Astrocyte of the cerebellum (primary cell): ENCODE measurements around the gene IL4R.
A peak's percentile ranks its signal among the peaks of the same experiment; 100 is the strongest.

Experiments
- DNase-seq: peaks from one replicate; pipeline ENCODE4 v3.0.0-alpha.2; 2011; ENCODE audit warnings: low read depth
- H3K4me3 ChIP-seq: 2 replicates; pipeline ENCODE4 v1.5.1; 2011; ENCODE audit warnings: mild to moderate bottlenecking, low read depth, low read length, moderate library complexity
- CTCF ChIP-seq: IDR thresholded peaks from 2 replicates; pipeline ENCODE4 v1.5.1; 2012; ENCODE audit warnings: low read length, low read depth, moderate library complexity, mild to moderate bottlenecking; ENCODE audit errors: missing control alignments
- in situ Hi-C: cut with HindIII; loops from 2 replicates; pipeline ENCODE4 v1.10.0; 2017; ENCODE audit warnings: low sequenced_read_pairs

IL4R gene

GRCh38 chr16:27330542-27330941 is 16.8 kb downstream of the IL4R start:
- DNase-seq = peak; percentile 97
- TF ChIP-seq CTCF = no peak
- in situ Hi-C loops = no loop called here
- no peak overlapping the region for H3K4me3 ChIP-seq

- H3K4me3 ChIP-seq = no peak overlapping the region
- no peak for DNase-seq
- no peak for TF ChIP-seq CTCF
- in situ Hi-C loops = no loop called here
Observed at GRCh38 chr16:27332105-27332504, 18.3 kb downstream of the IL4R start.

GRCh38 chr16:27333104-27333503 is 19.3 kb downstream of the IL4R start:
- TF ChIP-seq CTCF = no peak
- in situ Hi-C loops = no loop called here

GRCh38 chr16:27333549-27333948 is 19.8 kb downstream of the IL4R start:
- H3K4me3 ChIP-seq = no peak overlapping the region
- TF ChIP-seq CTCF = no peak
- DNase-seq = no peak
- in situ Hi-C loops = no loop called here

More at GRCh38 chr16:27333104-27333503, 19.3 kb downstream of the IL4R start:
- DNase-seq = no peak
- no peak overlapping the region for H3K4me3 ChIP-seq

GRCh38 chr16:27334192-27334764 is 20.5 kb downstream of the IL4R start:
- no peak for TF ChIP-seq CTCF

GRCh38 chr16:27334838-27335237 is 21.1 kb downstream of the IL4R start:
- TF ChIP-seq CTCF = no peak
- in situ Hi-C loops = no loop called here
- peak; percentile 20 for DNase-seq
- no peak overlapping the region for H3K4me3 ChIP-seq

More at GRCh38 chr16:27334192-27334764, 20.5 kb downstream of the IL4R start:
- in situ Hi-C loops = no loop called here
- H3K4me3 ChIP-seq = no peak overlapping the region
- no peak for DNase-seq
